HG03575 (cell line): ENCODE results near the gene SIT1.

Source experiments
- ATAC-seq: cut with Tn5 transposase; IDR thresholded peaks from one replicate; pipeline ENCODE4 v1.9.1; 2021; ENCODE audit not compliant: unreplicated experiment, insufficient number of reproducible peaks, low FRiP score; ENCODE audit errors: extremely low read depth

SIT1 gene

DNA sequence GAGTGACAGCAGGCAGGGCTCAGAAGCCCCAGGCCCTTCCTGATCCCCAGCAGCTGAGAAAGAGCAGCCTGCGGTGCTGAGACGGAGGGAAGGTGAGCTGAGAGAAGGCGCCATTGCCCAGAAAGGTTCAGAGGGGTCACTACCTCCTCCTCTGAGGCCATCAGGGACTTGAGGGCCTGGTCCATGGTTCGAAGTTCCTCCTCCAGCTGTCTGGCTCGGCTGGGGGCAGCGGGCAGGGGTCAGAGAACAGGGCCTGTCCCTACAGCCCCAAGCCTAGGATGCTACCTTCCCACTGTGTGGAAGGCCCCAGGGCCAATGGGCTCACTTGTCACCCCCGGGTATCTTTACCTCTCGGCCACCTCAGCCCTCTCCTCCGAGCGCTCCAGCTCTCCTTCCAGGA, 34.2 kb upstream of the SIT1 start:
- ATAC-seq, result no peak

DNA sequence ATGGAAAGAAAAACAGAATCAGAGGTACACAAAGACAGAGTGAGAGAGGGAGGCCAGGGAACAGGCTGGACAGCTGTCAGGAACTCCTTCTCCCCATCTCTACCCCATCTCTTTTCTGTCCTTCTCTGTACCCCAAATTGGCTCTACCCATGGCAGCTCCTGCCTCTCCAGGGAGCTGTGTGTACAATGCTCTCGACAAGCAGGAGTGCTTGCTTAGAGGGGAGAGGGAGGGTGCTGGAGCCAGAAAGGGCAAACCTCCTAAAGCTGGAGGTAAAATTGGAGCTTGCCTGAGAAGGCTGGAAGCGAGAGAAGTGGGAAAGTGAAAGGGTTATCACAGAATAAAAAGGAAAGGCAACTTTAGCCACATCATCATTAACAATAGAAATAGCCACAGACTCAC, 32.6 kb upstream of the SIT1 start:
- ATAC-seq, result no peak

DNA sequence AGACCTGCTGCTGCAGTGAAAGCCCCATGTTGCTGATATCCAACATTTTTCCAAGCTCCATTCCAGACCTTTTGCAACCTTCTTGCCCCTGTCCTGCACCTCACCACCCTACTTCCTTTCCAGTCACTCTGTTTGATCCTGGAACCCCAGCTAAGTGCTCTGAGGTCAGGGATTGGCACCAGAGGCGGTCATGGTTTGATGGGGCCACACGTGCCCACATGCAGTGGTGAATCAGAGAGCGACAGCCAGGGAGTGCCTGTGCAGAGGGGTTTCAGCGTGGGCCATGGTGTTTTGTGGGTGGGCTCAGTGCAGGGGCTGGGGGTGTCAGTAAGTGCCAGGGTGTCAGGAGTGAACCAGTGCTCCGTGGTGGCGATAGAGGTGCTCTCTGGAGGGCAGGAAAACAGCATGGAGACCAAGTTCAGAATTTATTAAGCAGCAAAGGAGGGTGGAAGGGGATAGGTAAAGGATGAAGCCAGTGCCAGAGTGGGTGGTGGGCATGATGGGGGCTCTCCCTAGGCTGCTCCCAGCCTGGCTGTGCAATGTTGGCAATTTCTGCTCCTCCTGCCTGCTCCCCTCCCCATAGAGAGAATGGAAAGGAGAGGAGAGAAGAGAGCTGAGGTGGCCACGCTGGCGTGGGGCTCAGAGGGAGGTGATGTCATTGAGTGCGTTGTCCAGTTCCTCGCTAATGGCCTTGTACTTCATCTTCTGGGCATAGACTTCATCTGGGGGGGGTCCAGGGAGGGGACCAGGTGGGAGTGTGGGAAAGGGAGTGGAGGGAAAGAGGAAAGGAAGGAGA, 32.0 kb upstream of the SIT1 start:
- no peak for ATAC-seq

DNA sequence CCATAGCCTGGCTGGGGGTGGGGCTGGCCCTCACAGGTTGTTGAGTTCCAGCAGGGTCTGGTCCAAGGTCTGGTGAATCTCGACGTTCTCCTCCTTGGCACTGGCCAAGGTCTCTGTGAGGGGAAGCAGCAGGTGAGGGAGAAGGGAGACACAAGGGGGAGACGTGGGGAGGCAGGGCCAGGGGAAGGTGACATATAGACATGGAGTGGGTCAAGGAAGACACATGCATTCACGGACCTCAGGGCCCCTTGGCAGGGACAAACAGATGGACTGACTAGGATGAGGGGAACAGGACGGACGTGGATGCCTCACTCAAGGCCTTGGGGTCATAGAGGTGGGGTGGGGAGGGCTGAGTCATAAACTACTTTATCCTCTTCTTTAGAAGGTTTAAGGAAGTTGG, 31.3 kb upstream of the SIT1 start:
- no peak for ATAC-seq

DNA sequence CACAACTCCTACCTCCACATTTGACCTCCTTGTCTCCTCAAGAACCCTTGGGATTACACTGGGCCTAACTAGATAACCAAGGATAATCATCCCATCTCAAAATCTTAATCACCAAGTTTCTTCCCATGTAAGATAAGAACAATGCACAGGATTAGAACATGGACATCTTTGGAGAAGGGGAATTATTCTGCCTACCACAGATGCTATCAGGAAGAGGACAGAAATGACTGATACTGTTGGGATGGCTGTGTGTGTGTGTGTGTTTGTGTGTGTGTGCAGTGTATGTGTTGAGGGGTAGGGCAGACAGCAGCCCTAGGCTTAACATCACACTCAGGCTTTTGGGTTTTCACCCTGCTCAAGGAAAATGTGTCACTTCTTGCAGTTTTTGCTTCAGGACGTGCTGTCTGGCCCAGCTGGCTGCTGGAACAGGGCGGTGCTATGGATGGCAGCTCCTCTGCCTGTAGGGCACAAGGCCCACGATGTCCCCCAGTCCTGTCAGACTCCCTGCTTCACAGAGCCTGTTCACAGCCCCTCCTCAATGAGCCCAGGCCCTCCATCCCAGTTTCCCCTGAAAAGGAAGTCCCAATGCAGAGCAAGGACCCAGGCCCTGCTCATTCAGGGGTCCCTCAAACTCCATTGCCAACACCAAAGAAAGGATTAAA, 30.7 kb upstream of the SIT1 start:
- no peak for ATAC-seq

DNA sequence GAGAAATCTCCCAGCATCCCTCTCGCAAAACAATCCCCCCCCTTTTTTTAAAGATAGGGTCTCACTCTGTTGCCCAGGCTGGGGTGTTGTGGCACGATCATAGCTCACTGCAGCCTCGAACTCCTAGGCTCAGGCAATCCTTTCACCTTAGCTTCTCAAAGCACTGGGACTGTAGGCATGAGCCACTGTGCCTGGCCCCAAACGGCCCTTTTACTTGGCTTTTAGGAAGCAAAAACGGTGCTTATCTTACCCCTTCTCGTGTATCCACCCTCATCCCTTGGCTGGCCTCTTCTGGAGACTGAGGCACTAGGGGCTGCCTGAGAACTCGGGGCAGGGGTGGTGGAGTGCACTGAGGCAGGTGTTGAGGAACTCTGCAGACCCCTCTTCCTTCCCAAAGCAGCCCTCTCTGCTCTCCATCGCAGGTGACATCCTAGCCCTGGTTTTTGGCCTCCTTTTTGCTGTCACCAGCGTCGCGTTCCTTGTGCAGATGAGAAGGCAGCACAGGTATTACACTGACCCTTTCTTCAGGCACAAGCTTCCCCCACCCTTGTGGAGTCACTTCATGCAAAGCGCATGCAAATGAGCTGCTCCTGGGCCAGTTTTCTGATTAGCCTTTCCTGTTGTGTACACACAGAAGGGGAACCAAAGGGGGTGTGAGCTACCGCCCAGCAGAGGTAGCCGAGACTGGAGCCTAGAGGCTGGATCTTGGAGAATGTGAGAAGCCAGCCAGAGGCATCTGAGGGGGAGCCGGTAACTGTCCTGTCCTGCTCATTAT, 29.8 kb upstream of the SIT1 start:
- ATAC-seq, result no peak

DNA sequence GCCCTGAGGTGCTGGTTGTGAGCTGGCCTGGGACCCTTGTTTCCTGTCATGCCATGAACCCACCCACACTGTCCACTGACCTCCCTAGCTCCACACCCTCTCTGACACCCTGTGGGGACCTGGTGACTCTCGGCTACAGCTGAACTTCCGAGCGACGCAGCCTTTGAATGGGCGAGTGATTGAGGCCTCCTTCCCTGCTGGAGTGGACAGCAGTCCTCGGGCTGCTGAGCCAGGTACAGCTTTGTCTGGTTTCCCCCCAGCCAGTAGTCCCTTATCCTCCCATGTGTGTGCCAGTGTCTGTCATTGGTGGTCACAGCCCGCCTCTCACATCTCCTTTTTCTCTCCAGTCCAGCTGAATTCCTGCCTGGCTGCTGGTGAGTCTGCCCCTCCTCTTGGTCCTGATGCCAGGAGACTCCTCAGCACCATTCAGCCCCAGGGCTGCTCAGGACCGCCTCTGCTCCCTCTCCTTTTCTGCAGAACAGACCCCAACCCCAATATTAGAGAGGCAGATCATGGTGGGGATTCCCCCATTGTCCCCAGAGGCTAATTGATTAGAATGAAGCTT, 29.1 kb upstream of the SIT1 start:
- ATAC-seq, result no peak

DNA sequence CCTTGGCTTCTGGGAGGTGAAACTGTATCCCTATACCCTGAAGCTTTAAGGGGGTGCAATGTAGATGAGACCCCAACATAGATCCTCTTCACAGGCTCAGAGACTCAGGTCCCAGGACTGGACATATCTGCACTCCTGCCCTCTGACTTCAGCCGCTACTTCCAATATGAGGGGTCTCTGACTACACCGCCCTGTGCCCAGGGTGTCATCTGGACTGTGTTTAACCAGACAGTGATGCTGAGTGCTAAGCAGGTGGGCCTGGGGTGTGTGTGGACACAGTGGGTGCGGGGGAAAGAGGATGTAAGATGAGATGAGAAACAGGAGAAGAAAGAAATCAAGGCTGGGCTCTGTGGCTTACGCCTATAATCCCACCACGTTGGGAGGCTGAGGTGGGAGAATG, 28.4 kb upstream of the SIT1 start:
- no peak for ATAC-seq

DNA sequence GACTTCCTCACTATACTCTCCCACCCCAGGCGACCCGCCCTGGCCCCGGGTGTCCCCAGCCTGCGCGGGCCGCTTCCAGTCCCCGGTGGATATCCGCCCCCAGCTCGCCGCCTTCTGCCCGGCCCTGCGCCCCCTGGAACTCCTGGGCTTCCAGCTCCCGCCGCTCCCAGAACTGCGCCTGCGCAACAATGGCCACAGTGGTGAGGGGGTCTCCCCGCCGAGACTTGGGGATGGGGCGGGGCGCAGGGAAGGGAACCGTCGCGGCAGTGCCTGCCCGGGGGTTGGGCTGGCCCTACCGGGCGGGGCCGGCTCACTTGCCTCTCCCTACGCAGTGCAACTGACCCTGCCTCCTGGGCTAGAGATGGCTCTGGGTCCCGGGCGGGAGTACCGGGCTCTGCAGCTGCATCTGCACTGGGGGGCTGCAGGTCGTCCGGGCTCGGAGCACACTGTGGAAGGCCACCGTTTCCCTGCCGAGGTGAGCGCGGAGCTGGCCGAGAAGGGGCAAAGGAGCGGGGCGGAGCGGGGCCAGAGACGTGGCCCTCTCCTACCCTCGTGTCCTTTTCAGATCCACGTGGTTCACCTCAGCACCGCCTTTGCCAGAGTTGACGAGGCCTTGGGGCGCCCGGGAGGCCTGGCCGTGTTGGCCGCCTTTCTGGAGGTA, 25.1 kb upstream of the SIT1 start:
- ATAC-seq, result no peak

DNA sequence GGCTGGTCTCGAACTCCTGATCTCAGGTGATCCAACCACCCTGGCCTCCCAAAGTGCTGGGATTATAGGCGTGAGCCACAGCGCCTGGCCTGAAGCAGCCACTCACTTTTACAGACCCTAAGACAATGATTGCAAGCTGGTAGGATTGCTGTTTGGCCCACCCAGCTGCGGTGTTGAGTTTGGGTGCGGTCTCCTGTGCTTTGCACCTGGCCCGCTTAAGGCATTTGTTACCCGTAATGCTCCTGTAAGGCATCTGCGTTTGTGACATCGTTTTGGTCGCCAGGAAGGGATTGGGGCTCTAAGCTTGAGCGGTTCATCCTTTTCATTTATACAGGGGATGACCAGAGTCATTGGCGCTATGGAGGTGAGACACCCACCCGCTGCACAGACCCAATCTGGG, 24.5 kb upstream of the SIT1 start:
- no peak for ATAC-seq

DNA sequence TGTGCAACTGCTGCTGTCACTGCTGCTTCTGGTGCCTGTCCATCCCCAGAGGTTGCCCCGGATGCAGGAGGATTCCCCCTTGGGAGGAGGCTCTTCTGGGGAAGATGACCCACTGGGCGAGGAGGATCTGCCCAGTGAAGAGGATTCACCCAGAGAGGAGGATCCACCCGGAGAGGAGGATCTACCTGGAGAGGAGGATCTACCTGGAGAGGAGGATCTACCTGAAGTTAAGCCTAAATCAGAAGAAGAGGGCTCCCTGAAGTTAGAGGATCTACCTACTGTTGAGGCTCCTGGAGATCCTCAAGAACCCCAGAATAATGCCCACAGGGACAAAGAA, 23.3 kb upstream of the SIT1 start:
- no peak for ATAC-seq

DNA sequence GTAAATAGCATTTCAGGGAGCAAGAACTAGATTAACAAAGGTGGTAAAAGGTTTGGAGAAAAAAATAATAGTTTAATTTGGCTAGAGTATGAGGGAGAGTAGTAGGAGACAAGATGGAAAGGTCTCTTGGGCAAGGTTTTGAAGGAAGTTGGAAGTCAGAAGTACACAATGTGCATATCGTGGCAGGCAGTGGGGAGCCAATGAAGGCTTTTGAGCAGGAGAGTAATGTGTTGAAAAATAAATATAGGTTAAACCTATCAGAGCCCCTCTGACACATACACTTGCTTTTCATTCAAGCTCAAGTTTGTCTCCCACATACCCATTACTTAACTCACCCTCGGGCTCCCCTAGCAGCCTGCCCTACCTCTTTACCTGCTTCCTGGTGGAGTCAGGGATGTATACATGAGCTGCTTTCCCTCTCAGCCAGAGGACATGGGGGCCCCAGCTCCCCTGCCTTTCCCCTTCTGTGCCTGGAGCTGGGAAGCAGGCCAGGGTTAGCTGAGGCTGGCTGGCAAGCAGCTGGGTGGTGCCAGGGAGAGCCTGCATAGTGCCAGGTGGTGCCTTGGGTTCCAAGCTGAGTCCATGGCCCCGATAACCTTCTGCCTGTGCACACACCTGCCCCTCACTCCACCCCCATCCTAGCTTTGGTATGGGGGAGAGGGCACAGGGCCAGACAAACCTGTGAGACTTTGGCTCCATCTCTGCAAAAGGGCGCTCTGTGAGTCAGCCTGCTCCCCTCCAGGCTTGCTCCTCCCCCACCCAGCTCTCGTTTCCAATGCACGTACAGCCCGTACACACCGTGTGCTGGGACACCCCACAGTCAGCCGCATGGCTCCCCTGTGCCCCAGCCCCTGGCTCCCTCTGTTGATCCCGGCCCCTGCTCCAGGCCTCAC, 22.6 kb upstream of the SIT1 start, which contains the start of gene CA9:
Gene CA9, plus strand, starts transcription at position 797 of the 893 bp plus-strand sequence. Its CDS starts 32 bp downstream, at position 829.
- no peak for ATAC-seq

DNA sequence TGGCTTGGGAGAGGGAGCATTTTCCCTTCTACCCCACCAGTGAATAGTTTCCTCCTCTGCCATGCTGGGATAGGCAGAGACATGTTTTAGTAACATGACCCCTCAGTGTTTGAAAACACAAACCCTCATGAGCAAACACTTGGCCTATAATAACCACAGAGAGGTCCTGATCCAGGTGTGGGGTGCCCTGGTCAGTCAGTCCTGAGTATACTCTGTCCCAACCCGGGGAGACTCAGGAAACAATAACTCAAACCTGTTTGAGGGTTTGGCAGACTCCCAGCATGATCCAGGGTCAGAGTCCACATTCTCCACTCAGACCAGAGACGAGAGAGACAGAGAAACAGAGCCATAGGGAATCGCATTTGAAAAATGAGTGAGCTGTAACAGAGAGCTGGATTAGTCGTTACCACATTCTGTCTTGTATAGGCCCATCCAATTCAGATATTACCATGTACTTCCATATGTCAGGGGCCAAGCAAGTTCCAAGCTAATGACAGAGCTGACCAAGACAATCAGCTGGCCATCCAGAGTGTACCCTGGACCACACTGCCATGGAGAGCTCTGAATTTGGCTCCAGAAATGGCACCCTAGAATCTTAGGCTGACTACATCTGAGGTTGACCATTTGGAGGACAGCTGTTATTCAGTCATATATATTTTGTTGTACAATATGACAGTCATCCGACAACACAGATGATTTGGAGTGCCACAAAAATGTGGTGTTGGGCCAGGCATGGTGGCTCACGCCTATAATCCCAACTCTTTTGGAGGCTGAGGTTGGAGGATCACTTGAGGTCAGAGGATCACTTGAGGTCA, 18.8 kb upstream of the SIT1 start:
- no peak for ATAC-seq

DNA sequence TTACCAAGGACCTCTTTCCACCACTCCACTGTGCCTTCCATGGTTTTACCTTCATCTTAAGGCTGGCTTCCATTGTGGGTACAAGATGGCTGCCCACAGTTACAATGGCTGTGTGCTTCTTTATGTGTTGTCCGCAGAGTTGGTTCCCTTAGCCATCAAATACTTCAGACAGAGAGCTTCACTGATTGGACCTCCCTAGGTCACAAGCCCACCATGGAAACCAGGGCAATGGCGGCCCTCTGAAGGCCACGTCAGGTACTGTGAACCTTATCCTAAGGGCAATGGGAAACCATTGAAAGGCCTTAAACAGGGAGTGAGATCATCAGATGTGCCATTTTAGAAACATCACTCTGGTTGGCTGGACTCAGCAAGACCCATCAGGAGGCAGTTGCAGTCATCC, 17.2 kb upstream of the SIT1 start:
- no peak for ATAC-seq

DNA sequence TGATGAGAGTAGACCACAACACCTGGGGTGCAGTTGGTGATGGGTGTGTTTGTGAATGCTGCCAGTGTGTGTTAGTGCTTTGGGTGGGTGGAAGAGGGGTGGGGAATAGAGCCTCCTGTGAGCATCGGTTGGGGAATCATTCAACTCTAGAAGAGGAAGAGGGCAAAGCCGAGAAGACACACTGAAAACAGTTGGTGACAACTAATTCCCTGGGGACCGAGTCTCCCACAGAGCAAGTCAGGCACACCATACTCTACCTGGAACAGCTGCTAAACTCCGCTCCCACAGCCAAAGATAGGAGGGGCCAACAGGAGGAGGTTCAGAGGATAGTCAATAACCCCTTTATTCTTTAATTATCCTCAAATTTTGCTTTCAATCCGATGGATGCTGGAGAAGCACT, 15.8 kb upstream of the SIT1 start:
- ATAC-seq, result no peak

DNA sequence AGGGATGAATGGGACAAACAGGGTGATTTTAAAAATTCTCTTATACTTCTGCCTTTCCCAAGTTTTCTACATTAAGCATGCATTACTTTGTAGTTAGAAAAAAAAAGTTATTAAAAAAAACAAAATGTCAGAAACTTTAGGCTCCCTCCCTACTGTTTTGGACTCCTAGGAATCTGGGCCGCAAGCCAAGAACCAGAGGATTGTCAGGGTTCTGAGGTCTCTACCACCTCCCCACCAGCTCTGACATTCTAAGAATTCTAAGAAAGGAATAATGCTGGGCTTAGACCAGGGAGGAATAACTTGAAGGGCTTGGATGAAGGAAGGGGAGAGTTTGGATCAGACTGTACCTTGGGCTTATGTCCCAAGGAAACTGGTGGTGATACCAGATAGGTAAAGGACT, 15.3 kb upstream of the SIT1 start:
- no peak for ATAC-seq

DNA sequence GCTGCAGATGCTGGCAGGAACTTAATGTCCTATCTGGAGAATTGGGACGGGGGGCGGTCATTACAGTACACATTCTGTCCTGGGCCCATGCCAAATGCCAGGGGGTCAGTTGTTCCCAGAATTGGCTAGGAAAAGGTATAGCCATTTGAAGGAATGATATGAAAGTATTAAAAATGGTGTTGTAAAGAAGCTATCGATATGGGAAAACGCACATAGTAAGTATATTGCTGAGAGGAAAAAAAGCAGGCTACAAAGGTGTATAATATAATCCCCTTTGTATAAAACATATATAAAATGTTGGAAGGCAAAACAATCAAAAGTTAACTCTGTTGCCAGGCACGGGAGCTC, 14.7 kb upstream of the SIT1 start:
- ATAC-seq, result no peak
